ENCODE data around the gene FAIM2. TPM values are rescaled to one million over a fixed set of nuclear protein-coding genes. Genes with fewer than 3 reads are reported as not detected.
A peak's percentile ranks its signal among the peaks of the same experiment; 100 is the strongest.

The FAIM2 gene
- total and polyA plus RNA-seq, 9 of the 15 experiments (the other 6 are each of a cell fraction or from before 2014, with no cell fraction given), result 0.01 to 0.10 TPM; not detected in 7

DNA sequence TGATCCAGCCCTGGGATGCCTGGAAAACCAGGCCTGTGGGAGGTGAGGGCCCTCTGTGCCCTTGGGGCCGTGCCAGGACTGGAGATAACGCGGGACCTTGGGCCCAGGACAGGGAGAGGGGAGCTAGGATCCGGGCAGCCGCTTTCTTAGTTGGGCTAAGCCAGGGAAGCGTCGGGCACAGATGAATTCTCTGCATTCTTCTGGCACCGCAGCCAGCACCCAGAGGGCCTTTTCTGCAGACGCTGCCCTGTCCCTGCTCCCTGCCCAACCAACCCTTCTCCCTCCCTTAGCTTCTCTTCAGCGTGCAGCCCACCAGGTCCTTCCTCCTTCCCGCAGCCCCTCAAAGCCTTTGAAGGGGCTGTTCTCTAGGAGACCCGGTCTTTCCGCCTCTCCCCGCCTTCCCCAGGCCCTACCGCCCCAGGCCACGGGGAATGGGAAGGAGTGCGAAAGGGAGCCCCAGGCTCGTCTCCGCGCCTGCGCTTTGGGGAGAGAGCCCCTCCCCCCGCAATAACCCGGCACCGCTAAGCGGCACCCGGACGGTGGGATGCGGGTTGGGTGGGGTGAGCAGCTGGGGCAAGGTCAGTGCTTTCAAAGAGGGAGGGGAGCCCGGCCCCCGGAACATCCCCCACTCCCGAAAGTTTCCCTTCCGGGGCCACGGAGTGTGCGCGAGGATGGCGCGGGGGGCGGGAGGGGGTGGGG, 76.2 kb downstream of the FAIM2 start (continued):
- TF ChIP-seq, protein P1, sequence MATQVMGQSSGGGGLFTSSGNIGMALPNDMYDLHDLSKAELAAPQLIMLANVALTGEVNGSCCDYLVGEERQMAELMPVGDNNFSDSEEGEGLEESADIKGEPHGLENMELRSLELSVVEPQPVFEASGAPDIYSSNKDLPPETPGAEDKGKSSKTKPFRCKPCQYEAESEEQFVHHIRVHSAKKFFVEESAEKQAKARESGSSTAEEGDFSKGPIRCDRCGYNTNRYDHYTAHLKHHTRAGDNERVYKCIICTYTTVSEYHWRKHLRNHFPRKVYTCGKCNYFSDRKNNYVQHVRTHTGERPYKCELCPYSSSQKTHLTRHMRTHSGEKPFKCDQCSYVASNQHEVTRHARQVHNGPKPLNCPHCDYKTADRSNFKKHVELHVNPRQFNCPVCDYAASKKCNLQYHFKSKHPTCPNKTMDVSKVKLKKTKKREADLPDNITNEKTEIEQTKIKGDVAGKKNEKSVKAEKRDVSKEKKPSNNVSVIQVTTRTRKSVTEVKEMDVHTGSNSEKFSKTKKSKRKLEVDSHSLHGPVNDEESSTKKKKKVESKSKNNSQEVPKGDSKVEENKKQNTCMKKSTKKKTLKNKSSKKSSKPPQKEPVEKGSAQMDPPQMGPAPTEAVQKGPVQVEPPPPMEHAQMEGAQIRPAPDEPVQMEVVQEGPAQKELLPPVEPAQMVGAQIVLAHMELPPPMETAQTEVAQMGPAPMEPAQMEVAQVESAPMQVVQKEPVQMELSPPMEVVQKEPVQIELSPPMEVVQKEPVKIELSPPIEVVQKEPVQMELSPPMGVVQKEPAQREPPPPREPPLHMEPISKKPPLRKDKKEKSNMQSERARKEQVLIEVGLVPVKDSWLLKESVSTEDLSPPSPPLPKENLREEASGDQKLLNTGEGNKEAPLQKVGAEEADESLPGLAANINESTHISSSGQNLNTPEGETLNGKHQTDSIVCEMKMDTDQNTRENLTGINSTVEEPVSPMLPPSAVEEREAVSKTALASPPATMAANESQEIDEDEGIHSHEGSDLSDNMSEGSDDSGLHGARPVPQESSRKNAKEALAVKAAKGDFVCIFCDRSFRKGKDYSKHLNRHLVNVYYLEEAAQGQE (IDR thresholded peaks at IDR 0.05; ENCODE audit: borderline replicate concordance), result 0 out of 2 replicates have a peak, but pooled peaks have one; percentile 3
- TF ChIP-seq, protein P1 (CRISPR knock-in tag; IDR thresholded peaks at IDR 0.05; ENCODE audit: low read depth), result no peak
- TF ChIP-seq, protein P2, sequence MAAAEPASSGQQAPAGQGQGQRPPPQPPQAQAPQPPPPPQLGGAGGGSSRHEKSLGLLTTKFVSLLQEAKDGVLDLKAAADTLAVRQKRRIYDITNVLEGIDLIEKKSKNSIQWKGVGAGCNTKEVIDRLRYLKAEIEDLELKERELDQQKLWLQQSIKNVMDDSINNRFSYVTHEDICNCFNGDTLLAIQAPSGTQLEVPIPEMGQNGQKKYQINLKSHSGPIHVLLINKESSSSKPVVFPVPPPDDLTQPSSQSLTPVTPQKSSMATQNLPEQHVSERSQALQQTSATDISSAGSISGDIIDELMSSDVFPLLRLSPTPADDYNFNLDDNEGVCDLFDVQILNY (CRISPR knock-in tag; IDR thresholded peaks at IDR 0.05), result no peak
- no peak for TF ChIP-seq PHF21A (IDR thresholded peaks at IDR 0.05; ENCODE audit: borderline replicate concordance, low read depth)
- TF ChIP-seq, protein P3, sequence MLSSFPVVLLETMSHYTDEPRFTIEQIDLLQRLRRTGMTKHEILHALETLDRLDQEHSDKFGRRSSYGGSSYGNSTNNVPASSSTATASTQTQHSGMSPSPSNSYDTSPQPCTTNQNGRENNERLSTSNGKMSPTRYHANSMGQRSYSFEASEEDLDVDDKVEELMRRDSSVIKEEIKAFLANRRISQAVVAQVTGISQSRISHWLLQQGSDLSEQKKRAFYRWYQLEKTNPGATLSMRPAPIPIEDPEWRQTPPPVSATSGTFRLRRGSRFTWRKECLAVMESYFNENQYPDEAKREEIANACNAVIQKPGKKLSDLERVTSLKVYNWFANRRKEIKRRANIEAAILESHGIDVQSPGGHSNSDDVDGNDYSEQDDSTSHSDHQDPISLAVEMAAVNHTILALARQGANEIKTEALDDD (IDR thresholded peaks at IDR 0.05), result no peak
- TF ChIP-seq RB1 (IDR thresholded peaks at IDR 0.05; ENCODE audit: low read depth), result peak; percentile 5; the same call in 1 of the 2 replicates
